Measurements from ENCODE around the gene ARIH1.
"Not testable (repeated sequence)": the region's sequence is repeated elsewhere in the genome, so short reads cannot be mapped to it uniquely, and the experiment has no call there.

Gene ARIH1

DNA sequence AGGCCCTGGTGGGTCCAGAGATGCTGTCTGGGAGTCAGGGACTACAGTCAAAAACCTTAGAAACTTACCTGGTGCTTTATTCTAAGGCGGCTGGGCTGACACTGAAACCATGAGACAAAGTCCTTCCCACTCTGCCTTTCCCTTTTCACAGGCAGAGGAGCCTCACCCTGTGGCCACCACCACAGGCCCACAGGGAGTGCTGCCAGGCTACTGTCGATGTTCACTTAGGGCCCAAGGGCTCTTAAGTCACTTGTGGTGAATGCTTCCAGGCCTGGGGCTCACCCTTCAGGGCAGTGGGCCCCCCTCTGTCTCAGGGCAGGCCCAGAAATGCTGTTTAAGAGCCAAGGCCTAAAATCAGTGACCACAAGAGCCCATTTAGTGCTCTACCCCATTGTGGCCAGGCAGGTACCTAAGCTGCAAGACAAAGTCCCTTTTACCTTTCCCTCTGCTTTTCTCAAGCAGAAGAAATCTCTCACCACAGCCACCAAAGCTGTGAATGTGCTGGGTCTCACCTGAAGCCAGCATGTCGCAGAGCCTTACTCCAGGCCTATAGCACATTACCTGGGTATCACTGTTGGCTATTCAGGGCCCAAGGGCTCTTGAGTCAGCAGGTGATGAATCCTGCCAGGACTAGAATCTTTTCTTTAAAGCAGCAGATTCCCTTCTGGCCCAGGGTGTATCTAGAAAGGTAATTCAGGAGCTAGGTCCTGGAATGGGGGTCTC is 140.8 kb downstream of the ARIH1 start:
- no peak for DNase-seq

DNA sequence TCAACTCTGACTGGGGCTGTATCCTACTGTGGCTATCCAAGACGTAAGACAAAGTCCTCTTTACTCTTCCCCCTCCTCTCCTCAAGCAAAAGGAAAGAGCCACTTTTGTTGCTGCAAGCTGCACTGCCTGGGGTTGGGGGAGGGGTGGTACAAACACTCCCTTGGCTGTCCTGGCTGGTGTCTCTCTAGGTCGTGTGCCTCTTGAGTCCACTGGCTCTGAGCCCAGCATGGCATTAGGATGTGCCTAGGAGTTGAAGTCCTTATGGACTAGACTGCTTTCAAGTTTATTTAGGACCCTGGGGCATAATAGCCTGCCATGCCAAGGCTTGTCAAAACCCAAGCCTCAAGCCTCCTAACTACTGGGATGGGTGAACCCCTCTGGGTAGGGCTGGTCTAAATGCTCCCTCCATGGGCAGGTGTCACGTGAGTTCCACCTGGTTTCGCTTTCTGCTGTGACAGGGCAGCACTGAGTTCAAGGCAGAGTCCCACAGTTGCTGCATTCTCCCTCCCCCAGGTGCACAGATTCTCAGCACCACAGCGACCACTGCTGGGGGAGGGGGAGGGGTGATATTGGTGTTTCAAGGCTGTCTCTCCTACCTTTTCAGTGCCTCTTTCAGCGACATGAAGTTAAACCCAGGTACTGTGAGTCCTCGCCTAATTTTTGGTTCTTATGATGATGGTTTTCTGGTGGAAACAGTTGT is 141.6 kb downstream of the ARIH1 start:
- DNase-seq = not testable (repeated sequence)

DNA sequence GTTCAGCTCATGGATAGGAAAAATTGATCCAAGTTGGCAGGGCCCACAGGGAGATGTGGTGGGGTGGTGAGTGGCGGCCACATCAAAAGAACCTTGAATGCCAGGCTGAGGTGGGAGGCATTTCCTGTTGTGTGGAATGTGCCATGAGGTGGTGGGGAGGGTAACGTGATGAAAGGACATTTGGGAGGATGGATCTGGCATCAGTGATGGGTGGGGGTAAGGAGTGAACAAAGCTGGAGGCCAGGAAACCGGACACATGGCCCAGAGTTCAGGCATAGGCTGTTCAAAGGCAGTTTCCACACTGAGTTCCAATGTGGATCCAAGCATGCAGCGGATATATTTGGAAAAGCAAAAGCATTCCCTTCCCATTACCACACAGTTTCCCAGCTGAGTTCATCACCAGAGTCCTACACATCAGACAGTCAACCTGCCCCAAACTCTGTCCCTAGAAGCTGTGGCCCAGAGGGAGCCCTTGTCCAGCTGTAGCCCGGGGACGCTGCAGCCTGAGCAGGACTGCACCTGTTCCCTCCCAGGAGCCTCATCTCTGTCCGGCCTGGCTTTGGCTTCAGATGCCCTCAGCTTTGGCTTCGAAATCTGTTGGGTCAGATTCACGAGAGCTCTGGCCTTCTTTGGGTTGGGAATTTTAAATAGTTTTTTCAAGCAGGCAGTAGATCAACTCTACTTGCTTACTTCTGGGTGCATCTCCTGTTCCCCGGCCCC is 142.5 kb downstream of the ARIH1 start:
- DNase-seq = no peak

DNA sequence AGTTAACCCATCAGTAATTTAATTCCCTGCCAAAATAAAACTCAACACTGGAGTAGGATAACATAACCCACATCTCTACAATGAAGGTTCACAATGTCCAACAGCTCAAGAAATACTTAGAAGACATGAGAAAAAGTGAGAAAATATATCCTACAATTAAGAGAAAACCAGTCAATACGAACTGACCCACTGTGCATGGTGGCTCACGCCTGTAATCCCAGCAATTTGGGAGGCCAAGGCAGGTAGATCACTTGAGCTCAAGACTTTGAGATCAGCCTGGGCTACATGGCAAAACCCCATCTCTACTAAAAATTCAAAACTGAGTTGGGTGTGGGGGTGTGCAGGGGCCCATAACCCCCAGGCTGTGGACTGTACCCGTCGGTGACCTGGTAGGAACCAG is 149.7 kb downstream of the ARIH1 start:
- not testable (repeated sequence) for DNase-seq

DNA sequence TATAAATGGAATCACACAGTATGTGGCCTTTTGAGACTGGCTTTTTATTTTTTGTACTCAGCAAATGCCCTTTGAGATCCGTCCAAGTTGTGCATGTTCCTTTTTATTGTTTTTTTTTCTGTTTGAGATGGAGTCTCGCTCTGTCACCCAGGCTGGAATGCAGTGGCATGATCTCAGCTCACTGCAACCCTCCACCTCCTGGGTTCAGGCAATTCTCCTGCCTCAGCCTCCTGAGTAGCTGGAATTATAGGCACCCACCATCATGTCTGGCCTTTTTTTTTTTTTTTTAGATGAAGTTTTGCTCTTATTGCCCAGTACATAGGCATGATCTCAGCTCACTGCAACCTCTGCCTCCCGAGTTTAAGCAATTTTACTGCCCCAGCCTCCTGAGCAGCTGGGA is 152.0 kb downstream of the ARIH1 start:
- DNase-seq = not testable (repeated sequence)

DNA sequence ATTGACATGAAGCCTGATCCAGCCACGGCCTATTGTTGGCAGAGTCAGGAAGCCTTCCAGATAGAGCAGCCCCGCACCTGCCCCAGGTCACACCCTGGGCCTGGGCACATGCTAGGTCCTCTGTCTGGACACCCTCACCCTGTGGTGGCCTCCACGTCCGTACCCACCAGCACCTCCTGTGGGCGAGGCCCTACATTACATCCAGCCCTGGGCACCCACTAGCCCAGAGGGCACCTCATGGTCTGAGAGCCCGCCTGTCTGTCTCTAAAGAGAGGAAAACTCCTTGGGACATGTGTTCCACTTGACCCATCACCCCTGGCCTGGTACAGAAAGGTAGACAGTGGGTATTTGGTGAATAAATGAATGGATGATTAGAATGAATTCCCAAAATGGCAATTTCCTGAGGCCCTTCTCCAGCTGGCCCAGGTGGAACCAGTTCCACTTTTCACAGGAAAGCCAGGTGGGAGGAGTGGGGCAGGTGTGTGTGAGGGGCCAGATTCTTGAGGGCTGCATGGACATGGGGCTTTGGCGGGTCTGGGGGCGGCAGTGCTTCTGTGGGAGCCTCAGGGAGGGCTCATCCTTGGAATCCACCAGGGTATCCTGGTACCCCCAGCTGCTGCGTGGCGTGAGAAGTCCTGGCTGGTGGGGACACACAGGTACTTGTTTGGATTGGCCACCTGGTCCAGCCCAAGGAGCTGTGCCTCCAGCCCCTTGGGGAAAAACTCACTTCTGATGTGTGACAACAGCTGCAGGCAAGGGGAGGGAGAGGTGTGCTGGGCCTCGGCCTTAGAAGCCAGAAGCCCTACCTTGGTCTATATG is 154.3 kb downstream of the ARIH1 start:
- not testable (repeated sequence) for DNase-seq

DNA sequence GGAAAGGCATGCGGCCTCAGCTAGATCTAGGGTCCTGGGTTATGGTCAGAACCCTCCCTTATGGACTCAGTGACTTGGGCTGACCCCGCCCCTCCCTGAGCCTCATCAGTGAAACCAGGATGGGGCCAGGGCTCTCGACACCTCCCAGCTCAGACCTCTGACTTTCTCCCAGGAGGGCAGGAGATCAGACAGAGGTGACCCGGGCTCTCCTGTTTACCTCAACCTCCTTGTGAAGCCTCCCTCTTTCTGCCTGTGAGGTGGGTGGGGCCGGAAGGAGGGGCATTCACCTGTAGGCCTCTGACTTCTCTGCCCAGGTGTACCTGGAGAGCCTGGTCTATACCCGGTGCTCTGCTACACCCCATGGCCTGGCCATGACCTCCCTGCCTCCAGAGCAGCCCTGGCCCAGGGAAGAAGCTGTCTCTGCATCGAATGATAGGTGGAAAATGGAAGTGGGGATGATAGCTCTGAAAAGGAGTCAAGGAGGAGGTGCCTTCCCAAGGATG is 155.0 kb downstream of the ARIH1 start:
- not testable (repeated sequence) for DNase-seq

DNA sequence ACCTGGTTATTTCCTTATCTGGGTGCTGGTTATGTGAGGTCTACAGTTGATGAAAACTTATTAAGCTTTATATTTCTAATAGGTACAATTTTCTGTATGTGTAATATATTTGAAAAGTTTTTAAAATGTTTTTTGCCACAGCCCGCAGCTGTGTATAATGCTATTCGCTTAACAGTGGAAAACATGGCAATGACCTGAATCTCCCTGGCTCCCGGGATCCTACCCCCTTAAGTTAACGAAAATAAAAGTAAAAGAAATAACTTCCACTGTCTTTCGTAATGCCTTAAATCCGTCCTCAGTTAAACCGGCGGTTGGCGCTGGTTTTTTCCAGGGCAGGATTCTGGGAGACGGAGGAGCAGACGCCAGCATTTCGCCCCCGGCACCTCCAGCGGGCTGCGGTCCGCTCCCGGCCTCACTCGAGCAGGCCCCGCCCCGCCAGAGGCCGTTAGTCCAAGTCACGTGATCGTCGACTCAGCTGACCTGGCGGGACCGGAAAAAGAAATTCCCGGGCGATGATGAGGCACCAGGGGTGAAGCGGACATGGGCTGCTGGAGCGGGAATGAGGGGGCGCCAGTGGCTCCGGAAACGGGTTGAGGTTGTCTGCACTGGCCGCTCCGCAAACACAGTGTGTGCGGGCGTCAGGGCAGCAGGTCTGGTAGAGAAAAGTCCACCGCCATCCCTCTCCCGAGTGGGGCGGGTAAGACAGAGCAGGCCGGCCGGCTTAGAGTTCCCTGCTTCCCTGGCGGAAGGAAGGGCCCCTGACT is 162.6 kb downstream of the ARIH1 start:
- not testable (repeated sequence) for DNase-seq

DNA sequence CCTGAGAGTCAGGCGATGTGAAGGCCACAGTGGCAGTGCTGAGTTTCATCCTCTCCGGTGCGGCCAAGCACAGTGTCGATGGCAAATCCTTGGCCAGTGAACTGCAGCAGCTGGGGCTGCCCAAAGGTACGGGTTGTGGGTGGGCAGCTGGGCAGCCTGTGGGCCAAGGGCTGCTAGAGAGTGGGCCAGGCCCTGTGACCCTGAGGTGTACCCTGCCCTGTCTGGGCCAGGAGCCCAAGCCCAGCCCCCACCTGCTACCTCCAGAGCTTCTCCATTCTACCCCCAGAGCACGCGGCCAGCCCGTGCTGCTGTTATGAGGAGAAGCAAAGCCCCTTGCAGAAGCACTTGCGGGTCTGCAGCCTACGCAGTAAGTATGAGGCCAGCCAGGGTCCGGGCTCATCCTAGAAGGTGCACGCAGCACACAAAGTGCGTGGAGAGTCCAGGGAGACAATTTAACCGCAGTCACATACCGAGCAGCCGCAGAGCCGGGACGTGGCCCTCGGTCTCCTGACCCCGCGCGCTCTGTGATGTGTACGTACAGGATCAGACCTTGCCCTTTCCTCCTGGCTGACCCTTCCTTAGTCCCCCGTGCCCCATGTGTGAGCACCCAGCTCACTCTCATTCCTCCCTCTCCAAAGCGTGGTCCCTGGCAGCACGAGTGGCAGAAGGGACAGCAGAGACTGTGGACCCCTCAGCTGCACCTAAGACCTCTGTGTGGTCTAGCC is 165.8 kb downstream of the ARIH1 start:
- not testable (repeated sequence) for DNase-seq

DNA sequence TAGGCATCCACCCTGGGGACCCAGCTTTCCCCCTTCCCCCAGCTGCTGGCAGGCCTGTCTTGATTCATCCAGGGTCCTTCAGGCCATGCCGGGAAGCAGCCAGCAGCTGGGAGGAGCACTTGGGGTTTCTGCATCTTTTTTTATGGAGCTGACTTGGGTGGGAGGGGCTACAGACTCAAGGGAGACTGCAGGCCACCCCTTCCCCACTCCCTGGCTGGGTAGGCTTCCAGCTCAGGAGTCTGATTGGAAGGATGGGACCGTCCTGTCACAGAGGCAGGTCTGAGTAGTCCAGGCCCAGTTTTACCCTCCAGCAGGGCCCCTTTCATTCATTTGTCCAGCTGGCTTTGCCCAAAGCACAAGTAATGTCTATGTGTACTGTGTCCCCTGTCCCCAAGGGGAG is 168.1 kb downstream of the ARIH1 start:
- not testable (repeated sequence) for DNase-seq

DNA sequence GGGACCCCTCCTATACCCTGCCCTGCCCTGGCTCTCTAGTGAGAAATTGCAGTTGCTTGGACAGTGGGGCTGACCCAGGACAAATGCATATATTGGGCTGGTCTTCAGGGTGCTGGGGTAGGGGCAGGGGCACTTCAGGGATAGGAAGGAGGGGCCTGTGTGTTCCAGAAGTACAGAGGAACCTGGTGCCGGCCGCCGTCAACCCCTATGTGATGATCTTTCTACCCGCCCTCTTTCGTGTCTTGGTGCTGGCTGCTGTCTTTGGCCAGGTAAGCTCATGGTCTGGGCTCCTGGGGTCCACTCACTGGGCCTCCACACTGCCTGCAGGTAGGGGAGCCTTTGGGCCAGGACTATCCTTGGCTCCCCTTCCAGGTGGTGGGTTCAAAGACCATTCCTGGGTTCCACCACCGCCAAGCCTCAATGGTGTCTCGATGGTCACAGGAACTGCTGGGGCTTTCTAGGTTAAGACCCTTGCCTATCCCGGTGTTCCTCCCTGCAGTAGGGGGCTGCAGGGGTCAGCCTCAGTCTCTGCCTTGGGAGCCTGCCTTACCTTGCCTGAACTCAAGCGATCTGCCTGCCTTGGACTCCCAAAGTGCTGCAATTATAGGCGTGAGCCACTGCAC is 174.6 kb downstream of the ARIH1 start:
- not testable (repeated sequence) for DNase-seq
